HG03571 (cell line): Measurements from ENCODE around the gene FOXD4L3.
"Not testable (repeated sequence)": the region's sequence is repeated elsewhere in the genome, so short reads cannot be mapped to it uniquely, and the experiment has no call there.

Experiments used
- ATAC-seq: cut with Tn5 transposase; IDR thresholded peaks from one replicate; pipeline ENCODE4 v1.9.1; 2021; ENCODE audit not compliant: unreplicated experiment

The FOXD4L3 gene

DNA sequence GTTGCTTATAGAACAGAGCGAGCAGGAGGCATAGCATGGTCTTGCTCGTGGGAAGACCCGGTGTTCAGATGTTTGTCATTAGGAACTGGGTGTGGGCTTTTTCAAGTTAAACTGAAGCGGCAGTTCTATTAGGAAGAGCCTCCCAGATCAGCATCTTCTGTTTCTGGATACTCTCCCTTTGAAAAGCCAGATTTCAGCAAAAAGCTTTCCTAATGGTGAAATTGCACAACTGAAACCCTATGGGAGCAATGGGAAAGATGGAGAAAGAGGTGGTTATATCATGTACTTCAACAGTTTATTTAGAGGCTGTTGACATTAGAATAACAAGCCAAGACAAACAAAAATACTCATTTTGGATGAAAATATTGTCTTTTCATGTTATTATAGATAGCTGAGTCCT, 41.3 kb downstream of the FOXD4L3 start:
- ATAC-seq, result not testable (repeated sequence)

DNA sequence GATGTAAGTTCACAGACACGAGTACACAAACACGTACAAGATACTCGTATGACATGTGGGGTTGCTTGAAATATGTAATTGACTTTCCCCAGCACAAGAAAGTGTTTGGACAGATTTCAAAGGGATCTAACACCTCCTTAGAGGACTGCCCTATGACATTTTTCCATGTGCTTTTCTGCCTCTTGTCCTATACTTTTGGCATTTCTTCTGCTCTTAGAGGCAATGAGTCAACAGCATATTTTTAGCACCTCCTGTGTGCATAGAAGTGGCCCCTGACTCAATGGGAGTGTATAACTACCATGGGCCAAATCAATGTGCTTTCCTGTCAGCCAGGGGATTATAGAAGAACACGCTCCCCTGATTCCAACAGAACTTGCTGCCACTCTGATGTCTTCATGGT, 49.0 kb downstream of the FOXD4L3 start:
- ATAC-seq, result not testable (repeated sequence)
